Ureter (tissue), 1 donor: ENCODE measurements around the gene SH3RF3. TPM values are rescaled to one million over a fixed set of nuclear protein-coding genes. Genes with fewer than 3 reads are reported as not detected.
A peak's percentile ranks its signal among the peaks of the same experiment; 100 is the strongest.

ENCODE experiments used
- DNase-seq: peaks from one replicate; pipeline ENCODE4 v3.0.0-alpha.2; 2020; ENCODE audit warnings: low spot score
- total RNA-seq: library from RNA; stranded (reverse); gene quantifications from one replicate; pipeline ENCODE4 v1.2.4, GENCODE V29; 2023
- donor health status: DM: yes; HTN: yes; CAD: no.

SH3RF3 gene
- total RNA-seq, 1 donor from 2014 or later = 8.0 TPM

- peak; percentile 72 for DNase-seq
Observed at GRCh38 chr2:109238580-109238979, 109.6 kb downstream of the SH3RF3 start.

GRCh38 chr2:109239720-109240119 is 110.7 kb downstream of the SH3RF3 start:
- DNase-seq = no peak

GRCh38 chr2:109242210-109242653 is 113.2 kb downstream of the SH3RF3 start:
- DNase-seq = no peak

- DNase-seq = no peak
Observed at GRCh38 chr2:109242654-109243331, 113.8 kb downstream of the SH3RF3 start.

GRCh38 chr2:109243526-109244303 is 114.7 kb downstream of the SH3RF3 start:
- DNase-seq = no peak

GRCh38 chr2:109244304-109244582 is 115.2 kb downstream of the SH3RF3 start:
- no peak for DNase-seq

- DNase-seq = no peak
Observed at GRCh38 chr2:109244750-109245382, 115.9 kb downstream of the SH3RF3 start.

- DNase-seq = no peak
Observed at GRCh38 chr2:109246176-109246575, 117.2 kb downstream of the SH3RF3 start.

- no peak for DNase-seq
Observed at GRCh38 chr2:109246616-109247015, 117.6 kb downstream of the SH3RF3 start.

GRCh38 chr2:109247340-109247739 is 118.3 kb downstream of the SH3RF3 start:
- no peak for DNase-seq

- DNase-seq = no peak
Observed at GRCh38 chr2:109247812-109248211, 118.8 kb downstream of the SH3RF3 start.

- no peak for DNase-seq
Observed at GRCh38 chr2:109248590-109248989, 119.6 kb downstream of the SH3RF3 start.

- DNase-seq = no peak
Observed at GRCh38 chr2:109253217-109253616, 124.2 kb downstream of the SH3RF3 start.

GRCh38 chr2:109254174-109254904 is 125.3 kb downstream of the SH3RF3 start:
- no peak for DNase-seq

- no peak for DNase-seq
Observed at GRCh38 chr2:109255654-109256053, 126.6 kb downstream of the SH3RF3 start.

GRCh38 chr2:109256111-109256510 is 127.1 kb downstream of the SH3RF3 start:
- no peak for DNase-seq

- DNase-seq = no peak
Observed at GRCh38 chr2:109256921-109257320, 127.9 kb downstream of the SH3RF3 start.

GRCh38 chr2:109257653-109258052 is 128.6 kb downstream of the SH3RF3 start:
- no peak for DNase-seq

GRCh38 chr2:109258376-109258775 is 129.4 kb downstream of the SH3RF3 start:
- DNase-seq = no peak

- DNase-seq = no peak
Observed at GRCh38 chr2:109258905-109259540, 130.0 kb downstream of the SH3RF3 start.

- DNase-seq = no peak
Observed at GRCh38 chr2:109259671-109260070, 130.7 kb downstream of the SH3RF3 start.
